Middle frontal gyrus (tissue), 1 donor: ENCODE results near the gene STAB1.

Source experiments
- DNase-seq: peaks from one replicate; pipeline ENCODE4 v3.0.0-alpha.2; 2015; ENCODE audit warnings: low spot score; ENCODE audit errors: extremely low spot score

The STAB1 gene

GRCh38 chr3:52506266-52506966 lies 11.3 kb downstream of the STAB1 start:
- DNase-seq, result no peak

GRCh38 chr3:52507359-52507758 lies 12.2 kb downstream of the STAB1 start:
- DNase-seq, result no peak

GRCh38 chr3:52509753-52510328 lies 14.7 kb downstream of the STAB1 start:
- DNase-seq, result no peak

GRCh38 chr3:52511509-52511908 lies 16.4 kb downstream of the STAB1 start:
- no peak for DNase-seq

GRCh38 chr3:52512105-52512504 lies 17.0 kb downstream of the STAB1 start:
- no peak for DNase-seq

GRCh38 chr3:52512727-52513126 lies 17.6 kb downstream of the STAB1 start:
- no peak for DNase-seq

- DNase-seq, result no peak
These were observed 18.1 kb downstream of the STAB1 start for GRCh38 chr3:52513281-52513680.

GRCh38 chr3:52514576-52514975 lies 19.4 kb downstream of the STAB1 start:
- DNase-seq, result no peak

- DNase-seq, result no peak
These were observed 20.1 kb downstream of the STAB1 start for GRCh38 chr3:52515192-52515591.

- DNase-seq, result no peak
These were observed 21.5 kb downstream of the STAB1 start for GRCh38 chr3:52516509-52517195.

GRCh38 chr3:52517796-52518722 lies 22.9 kb downstream of the STAB1 start:
- no peak for DNase-seq

GRCh38 chr3:52518723-52519444 lies 23.7 kb downstream of the STAB1 start:
- DNase-seq, result no peak

- no peak for DNase-seq
These were observed 24.5 kb downstream of the STAB1 start for GRCh38 chr3:52519445-52520140.

GRCh38 chr3:52520141-52520667 lies 25.1 kb downstream of the STAB1 start:
- no peak for DNase-seq

- DNase-seq, result no peak
These were observed 25.8 kb downstream of the STAB1 start for GRCh38 chr3:52520716-52521487.

GRCh38 chr3:52521488-52521824 lies 26.3 kb downstream of the STAB1 start:
- DNase-seq, result no peak

- no peak for DNase-seq
These were observed 26.9 kb downstream of the STAB1 start for GRCh38 chr3:52521881-52522650.

- no peak for DNase-seq
These were observed 27.6 kb downstream of the STAB1 start for GRCh38 chr3:52522651-52523251.
